Osteoblast (primary cell): ENCODE results near the gene CTSE. TPM values are rescaled to one million over a fixed set of nuclear protein-coding genes. Genes with fewer than 3 reads are reported as not detected.

Experiments
- DNase-seq: peaks from one replicate; pipeline ENCODE4 v3.0.0; 2011; ENCODE audit warnings: low spot score, mixed read lengths; ENCODE audit not compliant: insufficient read length; ENCODE audit errors: missing footprints
- H2AFZ ChIP-seq: 2 replicates; pipeline ENCODE4 v1.6.0; 2011; ENCODE audit warnings: mild to moderate bottlenecking, low read length
- H3K27ac ChIP-seq: 2 replicates; pipeline ENCODE4 v1.5.1; 2011; ENCODE audit warnings: mild to moderate bottlenecking, low read depth, low read length, moderate library complexity
- H3K27me3 ChIP-seq: 2 replicates; pipeline ENCODE4 v1.6.0; 2012; ENCODE audit warnings: mild to moderate bottlenecking, control low read depth, inconsistent platforms, low read length, moderate library complexity; ENCODE audit not compliant: insufficient read depth
- H3K36me3 ChIP-seq: 2 replicates; pipeline ENCODE4 v1.5.1; 2011; ENCODE audit warnings: mild to moderate bottlenecking, low read length, control low read depth, moderate library complexity; ENCODE audit not compliant: insufficient read depth
- H3K4me1 ChIP-seq: 2 replicates; pipeline ENCODE4 v1.5.1; 2011; ENCODE audit warnings: mild to moderate bottlenecking, low read length, control low read depth, moderate library complexity; ENCODE audit not compliant: insufficient read depth
- H3K4me2 ChIP-seq: 2 replicates; pipeline ENCODE4 v1.6.0; 2011; ENCODE audit warnings: mild to moderate bottlenecking, low read length; ENCODE audit not compliant: insufficient read depth
- H3K4me3 ChIP-seq: fragments of 200-600 bp; sonication (generic); 3 replicates; pipeline ENCODE4 v1.5.1; 2012; ENCODE audit warnings: mild to moderate bottlenecking, low read length, inconsistent platforms; ENCODE audit not compliant: insufficient read depth
- H3K79me2 ChIP-seq: 2 replicates; pipeline ENCODE4 v1.6.0; 2012; ENCODE audit warnings: mild to moderate bottlenecking, low read length, control low read depth, inconsistent platforms; ENCODE audit not compliant: insufficient read depth
- H3K9me3 ChIP-seq: 2 replicates; pipeline ENCODE4 v1.5.1; 2011; ENCODE audit warnings: low read depth, low read length, control low read depth
- H4K20me1 ChIP-seq: 2 replicates; pipeline ENCODE4 v1.6.0; 2012; ENCODE audit warnings: mild to moderate bottlenecking, low read length, control low read depth; ENCODE audit not compliant: insufficient read depth
- total RNA-seq: library from RNA; depleted of rRNA; stranded (reverse); fragments of >200 nt; gene quantifications from 2 replicates; pipeline ENCODE4 v1.2.3, GENCODE V29; 2012
- TF ChIP-seq, protein P1 (sequence below): IDR thresholded peaks from 2 replicates; pipeline ENCODE4 v1.5.1; 2011; ENCODE audit warnings: mild to moderate bottlenecking, low read depth, low read length, moderate library complexity; ENCODE audit errors: extremely low read depth

Gene CTSE
- total RNA-seq, 1 donor: not detected

DNA sequence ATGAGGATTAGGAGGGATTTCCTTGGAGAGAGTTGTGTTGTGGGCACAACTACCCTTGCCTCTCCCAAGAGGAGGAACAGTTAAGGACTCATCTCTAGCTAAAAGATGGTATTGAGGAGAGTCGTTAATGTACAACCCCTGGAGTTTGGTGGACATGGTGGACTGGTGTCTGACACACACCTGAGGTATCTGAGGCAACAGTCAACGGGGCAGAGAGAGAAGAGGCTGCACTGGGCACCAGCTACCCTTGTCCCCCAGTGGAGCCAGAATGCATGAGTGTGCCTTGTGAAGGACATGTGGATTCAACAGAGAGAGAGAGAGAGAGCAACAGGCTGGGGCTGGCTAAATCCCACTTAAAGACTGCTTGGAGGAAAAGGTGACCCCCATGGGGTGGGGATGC is 33.5 kb downstream of the CTSE start:
- Histone ChIP-seq H3K9me3 (no peaks in the 10 kb centered on the region), H3K4me3 (no peak overlapping the region), H3K27me3 (no peaks in the 10 kb centered on the region), H4K20me1 (peaks cover 17% of the 10 kb centered on the region), H3K4me1 (peaks cover 19% of the 10 kb centered on the region), H3K27ac (no peak overlapping the region), H3K79me2 (no peaks in the 10 kb centered on the region), H2AFZ (no peak overlapping the region), H3K36me3 (peaks cover 42% of the 10 kb centered on the region), H3K4me2 (no peak overlapping the region)
- TF ChIP-seq, protein P1, sequence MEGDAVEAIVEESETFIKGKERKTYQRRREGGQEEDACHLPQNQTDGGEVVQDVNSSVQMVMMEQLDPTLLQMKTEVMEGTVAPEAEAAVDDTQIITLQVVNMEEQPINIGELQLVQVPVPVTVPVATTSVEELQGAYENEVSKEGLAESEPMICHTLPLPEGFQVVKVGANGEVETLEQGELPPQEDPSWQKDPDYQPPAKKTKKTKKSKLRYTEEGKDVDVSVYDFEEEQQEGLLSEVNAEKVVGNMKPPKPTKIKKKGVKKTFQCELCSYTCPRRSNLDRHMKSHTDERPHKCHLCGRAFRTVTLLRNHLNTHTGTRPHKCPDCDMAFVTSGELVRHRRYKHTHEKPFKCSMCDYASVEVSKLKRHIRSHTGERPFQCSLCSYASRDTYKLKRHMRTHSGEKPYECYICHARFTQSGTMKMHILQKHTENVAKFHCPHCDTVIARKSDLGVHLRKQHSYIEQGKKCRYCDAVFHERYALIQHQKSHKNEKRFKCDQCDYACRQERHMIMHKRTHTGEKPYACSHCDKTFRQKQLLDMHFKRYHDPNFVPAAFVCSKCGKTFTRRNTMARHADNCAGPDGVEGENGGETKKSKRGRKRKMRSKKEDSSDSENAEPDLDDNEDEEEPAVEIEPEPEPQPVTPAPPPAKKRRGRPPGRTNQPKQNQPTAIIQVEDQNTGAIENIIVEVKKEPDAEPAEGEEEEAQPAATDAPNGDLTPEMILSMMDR: no peak
- no peak for DNase-seq

DNA sequence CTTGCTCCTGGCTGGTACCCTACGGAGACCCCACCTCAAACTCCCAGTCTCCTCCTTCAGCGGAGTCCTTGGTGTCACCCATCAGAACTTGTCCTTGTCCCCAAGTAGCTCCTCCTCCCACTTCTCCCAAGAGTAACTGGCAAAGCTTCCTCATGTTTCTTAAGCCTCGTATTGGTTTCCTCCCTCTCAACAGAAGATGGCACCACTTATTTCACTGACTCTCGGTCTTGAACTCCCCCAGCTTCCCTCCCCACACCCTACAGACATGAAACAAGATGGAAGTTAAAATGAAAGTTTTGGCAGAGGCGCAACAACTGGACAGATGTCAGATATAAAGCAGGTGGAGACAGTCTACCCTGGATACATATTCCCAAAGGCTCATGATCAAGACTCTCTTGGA is 33.9 kb downstream of the CTSE start:
- Histone ChIP-seq H2AFZ (no peak overlapping the region), H3K4me3 (no peak overlapping the region), H3K4me1 (peaks cover 19% of the 10 kb centered on the region), H3K79me2 (no peaks in the 10 kb centered on the region), H3K9me3 (no peaks in the 10 kb centered on the region), H4K20me1 (peaks cover 17% of the 10 kb centered on the region), H3K4me2 (no peak overlapping the region), H3K27me3 (no peaks in the 10 kb centered on the region), H3K36me3 (peaks cover 46% of the 10 kb centered on the region), H3K27ac (no peak overlapping the region)
- TF ChIP-seq, protein P1: no peak
- no peak for DNase-seq

DNA sequence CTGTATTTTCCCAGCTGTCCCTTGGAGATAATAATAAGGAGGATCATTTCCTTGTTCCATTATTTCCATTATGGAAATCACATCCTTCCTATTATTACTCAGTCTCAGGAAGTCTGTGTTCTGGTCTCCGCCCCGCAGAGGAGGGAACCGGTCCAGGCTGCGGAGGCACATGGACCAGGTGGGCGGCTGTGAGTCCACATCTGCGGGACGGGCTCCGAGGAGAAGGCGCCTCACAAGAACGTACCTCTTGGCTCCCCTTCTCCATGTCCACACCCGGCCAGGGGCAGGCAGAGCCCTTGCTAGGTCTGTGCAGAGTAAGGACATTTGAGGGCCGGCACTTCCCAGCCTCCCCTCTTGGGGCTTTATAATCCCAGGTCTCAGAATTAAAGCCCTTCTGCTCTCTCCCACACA is 35.1 kb downstream of the CTSE start:
- Histone ChIP-seq H2AFZ (no peak overlapping the region), H3K4me3 (no peak overlapping the region), H3K36me3 (peaks cover 44% of the 10 kb centered on the region), H3K27me3 (no peaks in the 10 kb centered on the region), H3K4me1 (peaks cover 19% of the 10 kb centered on the region), H3K9me3 (no peaks in the 10 kb centered on the region), H3K79me2 (no peaks in the 10 kb centered on the region), H3K27ac (no peak overlapping the region), H3K4me2 (no peak overlapping the region), H4K20me1 (peaks cover 14% of the 10 kb centered on the region)
- TF ChIP-seq, protein P1: no peak
- no peak for DNase-seq

DNA sequence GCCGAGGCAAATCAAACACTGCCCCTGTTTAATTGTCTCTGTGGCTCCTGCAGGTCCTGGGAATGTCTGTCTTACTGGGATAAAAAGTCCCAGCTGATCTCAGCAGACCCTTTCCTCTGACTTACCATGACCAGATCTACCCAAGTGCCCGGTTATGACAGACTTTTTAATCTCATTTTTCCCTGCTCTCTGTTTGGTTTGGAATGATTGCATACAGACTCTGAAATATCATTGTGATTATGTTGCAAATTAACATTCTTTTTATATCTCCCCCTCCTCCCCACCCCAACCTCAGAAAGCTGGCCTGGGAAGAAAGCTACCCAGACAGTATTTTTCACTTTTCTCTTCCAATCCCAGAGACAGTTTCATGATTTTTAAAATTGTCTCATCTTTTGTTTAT is 36.8 kb downstream of the CTSE start:
- H3K4me2 ChIP-seq: no peak overlapping the region
- TF ChIP-seq, protein P1: no peak
- no peak overlapping the region for H3K27ac ChIP-seq
- no peak overlapping the region for H3K4me3 ChIP-seq
- H3K27me3 ChIP-seq: no peaks in the 10 kb centered on the region
- no peaks in the 10 kb centered on the region for H3K79me2 ChIP-seq
- peaks cover 12% of the 10 kb centered on the region for H4K20me1 ChIP-seq
- H2AFZ ChIP-seq: no peak overlapping the region
- H3K4me1 ChIP-seq: peaks cover 19% of the 10 kb centered on the region
- H3K9me3 ChIP-seq: no peaks in the 10 kb centered on the region
- no peak for DNase-seq
- peaks cover 32% of the 10 kb centered on the region for H3K36me3 ChIP-seq
